Karpas-422 (cell line): ENCODE data around the gene STK32B. TPM values are rescaled to one million over a fixed set of nuclear protein-coding genes. Genes with fewer than 3 reads are reported as not detected.
A peak's percentile ranks its signal among the peaks of the same experiment; 100 is the strongest.

Experiments
- DNase-seq: peaks from one replicate; pipeline ENCODE4 v3.0.0-alpha.2; 2015
- H2AFZ ChIP-seq: fragments of 200-600 bp; sonication (generic); 2 replicates; pipeline ENCODE4 v1.6.1; 2014; ENCODE audit warnings: antibody characterized with exemption, low read length, mixed read lengths
- H3K27ac ChIP-seq: fragments of 200-600 bp; sonication (generic); 2 replicates; pipeline ENCODE4 v1.5.1; 2014; ENCODE audit warnings: mild to moderate bottlenecking, low read length, moderate library complexity
- H3K27me3 ChIP-seq: fragments of 200-600 bp; sonication (generic); 2 replicates; pipeline ENCODE4 v1.6.1; 2014; ENCODE audit warnings: low read length, mixed read lengths
- H3K36me3 ChIP-seq: fragments of 200-600 bp; sonication (generic); 2 replicates; pipeline ENCODE4 v1.6.1; 2014; ENCODE audit warnings: low read length, mixed read lengths; ENCODE audit not compliant: insufficient read depth
- H3K4me1 ChIP-seq: fragments of 200-600 bp; sonication (generic); 2 replicates; pipeline ENCODE4 v1.6.1; 2014; ENCODE audit warnings: mild to moderate bottlenecking, low read length, mixed read lengths
- H3K4me2 ChIP-seq: fragments of 200-600 bp; sonication (generic); 2 replicates; pipeline ENCODE4 v1.6.1; 2014; ENCODE audit warnings: low read length, low read depth, mild to moderate bottlenecking; ENCODE audit not compliant: poor library complexity, severe bottlenecking
- H3K4me3 ChIP-seq: fragments of 200-600 bp; sonication (generic); 2 replicates; pipeline ENCODE4 v1.5.1; 2014; ENCODE audit warnings: mild to moderate bottlenecking, antibody characterized with exemption, low read length, mixed read lengths
- H3K79me2 ChIP-seq: fragments of 200-600 bp; sonication (generic); 2 replicates; pipeline ENCODE4 v1.6.1; 2014; ENCODE audit warnings: mild to moderate bottlenecking, low read length, mixed read lengths
- H3K9ac ChIP-seq: fragments of 200-600 bp; sonication (generic); 2 replicates; pipeline ENCODE4 v1.6.0; 2014; ENCODE audit warnings: low read length
- H3K9me2 ChIP-seq: fragments of 200-600 bp; sonication (generic), shearing (Covaris generic); replicated peaks from 2 replicates; pipeline ENCODE4 v1.6.0; 2014; ENCODE audit warnings: mild to moderate bottlenecking, low read length, moderate library complexity; ENCODE audit not compliant: insufficient read depth
- H3K9me3 ChIP-seq: fragments of 300-700, 200-600 bp; sonication (generic); 2 replicates; pipeline ENCODE4 v1.6.1; 2014; ENCODE audit warnings: low read length, mixed read lengths
- H4K20me1 ChIP-seq: fragments of 200-600 bp; sonication (generic); 2 replicates; pipeline ENCODE4 v1.6.1; 2014; ENCODE audit warnings: mild to moderate bottlenecking, antibody characterized with exemption, low read length, low read depth; ENCODE audit not compliant: insufficient read depth
- total RNA-seq: library from RNA; depleted of rRNA; stranded (reverse); fragments of >200 nt; shearing (Covaris generic); gene quantifications from 2 replicates; pipeline ENCODE4 v1.2.3, GENCODE V29; 2014; ENCODE audit warnings: low replicate concordance

Gene STK32B
- total RNA-seq, 1 experiment from 2014 or later: not detected

- H3K27me3 ChIP-seq: no peaks in the 10 kb centered on the region
- H3K9me2 ChIP-seq: no peaks in the 10 kb centered on the region
- peaks cover 7% of the 10 kb centered on the region; the same call in 1 of the 2 replicates for H3K9me3 ChIP-seq
- H3K79me2 ChIP-seq: no peaks in the 10 kb centered on the region
- H3K4me1 ChIP-seq: no peaks in the 10 kb centered on the region
- no peaks in the 10 kb centered on the region for H3K36me3 ChIP-seq
- H2AFZ ChIP-seq: no peak overlapping the region
- H4K20me1 ChIP-seq: no peaks in the 10 kb centered on the region
- H3K27ac ChIP-seq: no peak overlapping the region
- no peak for DNase-seq
- H3K9ac ChIP-seq: no peak overlapping the region
- no peak overlapping the region for H3K4me3 ChIP-seq
- no peak overlapping the region for H3K4me2 ChIP-seq
These were observed 33.7 kb downstream of the STK32B start for GRCh38 chr4:5084911-5085475.

DNA sequence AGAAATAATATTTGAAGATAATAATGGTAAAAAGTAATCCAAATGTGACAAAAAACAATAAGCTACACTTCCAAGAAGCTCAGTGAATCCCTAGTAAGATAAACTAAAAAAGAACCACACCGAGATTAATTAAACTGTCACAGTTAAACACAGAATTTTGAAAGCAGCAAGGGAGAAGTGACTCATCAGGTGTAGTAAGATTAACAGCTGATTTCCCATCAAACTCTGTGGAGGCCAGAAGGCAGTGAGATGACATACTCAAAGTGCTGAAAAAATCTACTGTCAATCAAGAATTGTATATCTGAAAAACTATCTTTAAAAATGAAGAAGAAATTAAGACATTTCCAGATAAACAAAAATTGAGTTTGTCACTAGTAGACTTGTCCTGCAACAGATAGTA is 35.3 kb downstream of the STK32B start:
- Histone ChIP-seq H3K27me3 (no peaks in the 10 kb centered on the region), H3K4me3 (no peak overlapping the region), H3K79me2 (no peaks in the 10 kb centered on the region), H3K9me3 (peaks cover 2% of the 10 kb centered on the region; the same call in 1 of the 2 replicates), H4K20me1 (no peaks in the 10 kb centered on the region), H2AFZ (no peak overlapping the region), H3K9me2 (no peaks in the 10 kb centered on the region), H3K27ac (no peak overlapping the region), H3K36me3 (no peaks in the 10 kb centered on the region), H3K4me1 (no peaks in the 10 kb centered on the region), H3K4me2 (no peak overlapping the region), H3K9ac (no peak overlapping the region)
- DNase-seq: no peak

- no peaks in the 10 kb centered on the region for H3K36me3 ChIP-seq
- H3K4me2 ChIP-seq: no peak overlapping the region
- no peak overlapping the region for H3K27ac ChIP-seq
- H3K9ac ChIP-seq: no peak overlapping the region
- no peak overlapping the region for H2AFZ ChIP-seq
- H3K79me2 ChIP-seq: no peaks in the 10 kb centered on the region
- no peaks in the 10 kb centered on the region for H4K20me1 ChIP-seq
- peak; percentile 4 for DNase-seq
- no peaks in the 10 kb centered on the region for H3K27me3 ChIP-seq
- H3K4me3 ChIP-seq: no peak overlapping the region
- H3K9me2 ChIP-seq: no peaks in the 10 kb centered on the region
- H3K9me3 ChIP-seq: 0 out of 2 replicates have a peak, but pooled peaks cover 5% of the 10 kb centered on the region
- no peaks in the 10 kb centered on the region for H3K4me1 ChIP-seq
These were observed 45.0 kb downstream of the STK32B start for GRCh38 chr4:5096261-5096660.

- H3K4me2 ChIP-seq: no peak overlapping the region
- DNase-seq: no peak
- no peak overlapping the region for H2AFZ ChIP-seq
- H3K9ac ChIP-seq: no peak overlapping the region
- H3K4me3 ChIP-seq: no peak overlapping the region
- H4K20me1 ChIP-seq: no peaks in the 10 kb centered on the region
- H3K9me3 ChIP-seq: 0 out of 2 replicates have a peak, but pooled peaks cover 5% of the 10 kb centered on the region
- H3K9me2 ChIP-seq: no peaks in the 10 kb centered on the region
- H3K4me1 ChIP-seq: no peaks in the 10 kb centered on the region
- no peaks in the 10 kb centered on the region for H3K36me3 ChIP-seq
- H3K27me3 ChIP-seq: no peaks in the 10 kb centered on the region
- no peaks in the 10 kb centered on the region for H3K79me2 ChIP-seq
- no peak overlapping the region for H3K27ac ChIP-seq
These were observed 46.9 kb downstream of the STK32B start for GRCh38 chr4:5098176-5098575.

GRCh38 chr4:5100336-5100735 is 49.1 kb downstream of the STK32B start:
- DNase-seq: no peak
- Histone ChIP-seq H3K79me2 (no peaks in the 10 kb centered on the region), H3K36me3 (no peaks in the 10 kb centered on the region), H3K9ac (no peak overlapping the region), H3K27ac (no peak overlapping the region), H3K9me3 (0 out of 2 replicates have a peak, but pooled peaks cover 5% of the 10 kb centered on the region), H2AFZ (no peak overlapping the region), H3K9me2 (no peaks in the 10 kb centered on the region), H3K4me1 (no peaks in the 10 kb centered on the region), H3K4me2 (no peak overlapping the region), H4K20me1 (no peaks in the 10 kb centered on the region), H3K4me3 (no peak overlapping the region), H3K27me3 (no peaks in the 10 kb centered on the region)

DNA sequence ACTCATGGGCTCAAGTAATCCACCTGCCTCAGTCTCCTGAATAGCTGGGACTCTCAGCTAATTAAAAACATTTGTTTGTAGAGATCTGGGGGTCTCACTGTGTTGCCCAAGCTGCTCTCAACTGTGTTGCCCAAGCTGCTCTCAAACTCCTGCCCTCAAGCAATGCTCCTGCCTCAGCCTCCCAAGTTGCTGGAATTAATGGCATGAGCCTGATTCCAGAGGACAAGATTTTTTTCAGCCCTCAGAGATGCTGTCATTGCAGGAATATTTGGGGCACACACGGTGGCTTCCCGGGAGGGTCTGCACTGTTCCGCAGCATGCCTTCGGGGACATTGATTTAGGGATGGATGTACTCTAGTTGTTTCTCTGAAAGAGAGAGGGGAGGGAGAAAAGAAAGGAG is 49.7 kb downstream of the STK32B start:
- Histone ChIP-seq H3K9me3 (0 out of 2 replicates have a peak, but pooled peaks cover 5% of the 10 kb centered on the region), H3K4me2 (no peak overlapping the region), H3K79me2 (no peaks in the 10 kb centered on the region), H2AFZ (no peak overlapping the region), H3K27ac (no peak overlapping the region), H3K9ac (no peak overlapping the region), H3K4me3 (no peak overlapping the region), H3K4me1 (no peaks in the 10 kb centered on the region), H3K36me3 (no peaks in the 10 kb centered on the region), H3K27me3 (no peaks in the 10 kb centered on the region), H4K20me1 (no peaks in the 10 kb centered on the region), H3K9me2 (no peaks in the 10 kb centered on the region)
- DNase-seq: no peak

- Histone ChIP-seq H3K79me2 (no peaks in the 10 kb centered on the region), H3K9me2 (no peaks in the 10 kb centered on the region), H3K36me3 (no peaks in the 10 kb centered on the region), H4K20me1 (no peaks in the 10 kb centered on the region), H2AFZ (no peak overlapping the region), H3K4me3 (no peak overlapping the region), H3K4me2 (no peak overlapping the region), H3K9ac (no peak overlapping the region), H3K27ac (no peak overlapping the region), H3K4me1 (no peaks in the 10 kb centered on the region), H3K9me3 (0 out of 2 replicates have a peak, but pooled peaks cover 5% of the 10 kb centered on the region), H3K27me3 (no peaks in the 10 kb centered on the region)
- no peak for DNase-seq
These were observed 50.3 kb downstream of the STK32B start for GRCh38 chr4:5101571-5101970.

DNA sequence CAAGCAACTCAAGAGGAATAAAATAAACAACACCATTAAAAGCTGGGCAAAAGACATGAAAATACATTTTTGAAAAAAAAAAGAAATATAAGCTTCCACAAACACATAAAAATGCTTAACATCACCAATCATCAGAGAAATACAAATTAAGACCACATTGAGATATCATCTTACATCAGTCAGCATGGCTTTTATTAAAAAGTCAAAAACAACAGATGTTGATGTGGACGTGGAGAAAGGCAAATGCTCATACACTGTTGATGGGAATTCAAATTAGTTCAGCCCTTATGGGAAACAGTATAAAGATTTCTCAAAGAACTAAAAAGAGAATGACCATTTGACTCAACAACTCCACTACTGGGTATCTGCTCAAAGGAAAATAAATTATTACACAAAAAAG is 59.6 kb downstream of the STK32B start:
- Histone ChIP-seq H2AFZ (no peak overlapping the region), H4K20me1 (no peaks in the 10 kb centered on the region), H3K27ac (no peak overlapping the region), H3K9me3 (no peaks in the 10 kb centered on the region), H3K9ac (no peak overlapping the region), H3K36me3 (no peaks in the 10 kb centered on the region), H3K79me2 (no peaks in the 10 kb centered on the region), H3K4me1 (no peaks in the 10 kb centered on the region), H3K27me3 (no peaks in the 10 kb centered on the region), H3K9me2 (no peaks in the 10 kb centered on the region), H3K4me3 (no peak overlapping the region), H3K4me2 (no peak overlapping the region)
- peak; percentile 9 for DNase-seq
